Urothelium cell line (cell line): ENCODE data around the gene CRYAB.
"Not testable (repeated sequence)": the region's sequence is repeated elsewhere in the genome, so short reads cannot be mapped to it uniquely, and the experiment has no call there.

Source experiments
- DNase-seq: peaks from one replicate; pipeline ENCODE4 v3.0.0; 2011; ENCODE audit warnings: low spot score, mixed read lengths
- FAIRE-seq: peaks from 2 replicates; lab custom pipeline; 2011; peaks lifted over from hg19 to GRCh38; lab: Jason Lieb, UNC

CRYAB gene

DNA sequence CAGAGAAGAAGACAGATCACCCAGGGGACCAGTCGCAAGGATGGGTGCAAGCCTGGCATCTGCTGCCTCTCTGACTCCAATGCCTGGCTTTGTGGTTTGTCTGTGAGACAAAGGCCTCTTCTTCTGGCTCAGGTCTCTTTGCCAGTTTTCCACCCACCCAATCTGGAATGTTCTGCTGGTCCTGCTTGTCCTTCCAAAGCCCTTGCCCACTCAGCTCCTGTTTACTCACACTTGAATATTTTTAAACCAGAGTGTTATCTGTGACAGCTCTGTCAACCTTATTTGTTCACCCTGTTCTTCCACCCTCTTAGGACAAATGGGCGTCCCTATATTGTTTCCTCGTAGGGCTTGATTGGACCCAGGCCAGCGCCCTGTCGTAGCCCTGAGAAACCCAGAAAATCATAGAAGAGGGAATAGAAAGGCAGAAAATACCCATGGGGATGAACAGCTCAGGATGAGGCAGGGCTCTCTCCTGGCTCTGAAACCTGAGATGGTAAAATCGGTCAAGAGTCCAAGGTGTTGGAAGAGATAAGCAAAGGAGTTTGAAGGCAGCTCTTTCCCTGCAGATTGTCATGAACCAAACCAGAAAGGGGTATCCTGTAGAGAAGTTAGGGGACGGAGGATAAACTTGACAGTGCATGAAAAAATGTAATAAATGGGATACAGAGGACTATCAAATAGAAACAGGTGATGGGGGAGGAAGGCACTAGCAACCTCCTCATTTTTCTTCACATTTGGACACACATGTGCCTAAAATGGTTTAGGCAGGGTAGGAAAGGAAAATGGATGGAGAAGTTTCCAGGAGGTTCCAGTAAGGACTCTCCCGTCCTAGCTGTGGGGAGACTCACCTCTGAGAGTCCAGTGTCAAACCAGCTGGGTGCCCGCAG is 651 bp downstream of the CRYAB start:
- peak; percentile 55 for DNase-seq
- FAIRE-seq: no peak

DNA sequence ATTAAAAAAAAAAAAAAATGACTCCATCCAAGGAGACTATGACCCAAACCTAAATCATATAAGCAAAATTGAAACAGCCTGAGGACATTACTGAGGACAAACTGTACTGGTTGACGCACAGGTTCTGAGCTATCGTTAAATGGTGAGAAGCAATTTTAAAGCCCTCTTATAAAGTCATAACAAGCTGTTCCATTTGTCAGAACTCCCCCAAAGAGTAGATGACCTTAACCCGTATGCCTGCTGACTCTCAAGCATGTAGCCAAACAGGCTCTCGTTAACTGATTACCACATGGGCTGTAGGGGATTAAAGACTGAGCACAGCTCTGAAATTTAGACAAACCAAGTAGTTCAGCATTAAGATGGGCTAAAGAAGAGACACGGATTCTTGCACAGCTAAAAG is 2.2 kb downstream of the CRYAB start:
- no peak for FAIRE-seq
- DNase-seq: no peak

DNA sequence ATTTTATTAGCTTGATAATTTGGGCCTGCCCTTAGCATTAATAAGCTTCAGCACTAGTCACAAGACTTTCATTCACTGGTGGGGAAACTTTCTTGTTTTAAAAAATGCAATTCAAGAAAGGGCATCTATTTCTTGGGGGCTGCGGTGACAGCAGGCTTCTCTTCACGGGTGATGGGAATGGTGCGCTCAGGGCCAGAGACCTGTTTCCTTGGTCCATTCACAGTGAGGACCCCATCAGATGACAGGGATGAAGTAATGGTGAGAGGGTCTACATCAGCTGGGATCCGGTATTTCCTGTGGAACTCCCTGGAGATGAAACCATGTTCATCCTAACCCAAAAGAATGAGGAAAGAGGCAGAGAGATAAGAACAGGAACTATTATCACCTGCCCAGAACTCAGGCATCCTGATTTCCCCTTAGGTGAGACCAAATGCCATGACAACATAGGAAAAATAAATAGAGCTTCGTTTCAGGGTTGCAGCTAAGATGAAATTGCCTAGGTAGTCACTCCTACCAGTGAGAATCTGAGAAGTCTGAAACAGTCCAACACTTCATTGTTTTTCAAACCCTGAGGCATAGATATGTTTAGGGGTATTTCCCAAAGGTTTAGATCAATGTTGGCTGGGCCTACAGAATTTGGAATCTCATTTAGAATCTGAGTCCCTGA is 2.8 kb downstream of the CRYAB start:
- DNase-seq: no peak
- FAIRE-seq: no peak

DNA sequence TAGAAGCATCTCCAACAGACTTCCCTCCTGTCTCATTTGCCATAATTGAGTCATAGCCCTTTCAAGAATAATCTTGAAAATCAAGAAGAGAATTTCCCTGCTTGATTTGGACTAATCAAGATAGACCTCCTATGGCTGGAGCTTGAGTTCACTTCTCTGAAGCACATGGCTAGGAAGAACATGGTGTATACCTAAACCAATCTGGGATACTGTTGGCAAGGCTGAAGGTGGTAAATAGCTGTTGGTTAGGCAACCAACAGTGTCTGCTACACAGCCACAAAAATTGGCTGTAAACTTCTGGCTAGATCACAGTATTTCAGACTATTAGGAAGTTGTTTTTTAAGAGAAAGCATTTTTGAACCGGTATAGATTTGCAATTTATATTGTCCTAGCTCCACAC is 4.9 kb downstream of the CRYAB start:
- FAIRE-seq (no peak), DNase-seq (no peak)

DNA sequence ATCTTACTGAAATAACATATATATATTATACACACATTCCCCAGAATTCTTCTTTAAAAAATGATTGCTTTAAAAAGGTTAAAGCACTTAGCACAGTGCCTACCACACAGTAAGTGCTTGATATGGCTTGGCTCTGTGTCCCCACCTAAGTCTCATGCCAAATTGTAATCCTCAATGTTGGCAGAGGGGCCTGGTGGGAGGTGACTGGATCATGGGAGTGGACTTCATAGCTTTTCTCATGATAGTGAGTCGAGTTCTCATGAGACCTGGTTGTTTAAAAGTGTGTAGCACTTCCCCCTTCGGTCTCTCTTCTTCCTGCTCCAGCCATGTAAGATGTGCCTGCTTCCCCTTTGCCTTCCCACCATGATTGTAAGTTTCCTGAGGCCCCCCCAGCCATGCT is 6.2 kb downstream of the CRYAB start:
- FAIRE-seq (no peak), DNase-seq (no peak)

DNA sequence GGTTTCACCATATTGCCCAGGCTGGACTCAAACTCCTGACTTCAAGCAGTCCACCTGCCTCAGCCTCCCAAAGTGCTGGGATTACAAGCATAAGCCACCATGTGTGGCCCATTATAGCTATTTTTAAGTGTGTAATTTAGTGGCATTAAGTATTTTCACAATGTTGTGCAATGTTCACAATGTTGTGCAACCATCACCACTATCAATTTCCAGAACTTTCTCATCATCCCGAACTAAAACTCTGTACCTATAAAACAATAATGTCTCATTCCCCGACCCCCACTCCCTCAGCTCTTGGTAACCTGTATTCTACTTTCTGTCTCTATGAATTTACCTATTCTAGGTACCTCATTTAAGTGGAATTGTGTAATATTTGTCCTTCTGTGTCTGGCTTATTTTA is 24.7 kb downstream of the CRYAB start:
- DNase-seq (no peak), FAIRE-seq (peak; percentile 80)

DNA sequence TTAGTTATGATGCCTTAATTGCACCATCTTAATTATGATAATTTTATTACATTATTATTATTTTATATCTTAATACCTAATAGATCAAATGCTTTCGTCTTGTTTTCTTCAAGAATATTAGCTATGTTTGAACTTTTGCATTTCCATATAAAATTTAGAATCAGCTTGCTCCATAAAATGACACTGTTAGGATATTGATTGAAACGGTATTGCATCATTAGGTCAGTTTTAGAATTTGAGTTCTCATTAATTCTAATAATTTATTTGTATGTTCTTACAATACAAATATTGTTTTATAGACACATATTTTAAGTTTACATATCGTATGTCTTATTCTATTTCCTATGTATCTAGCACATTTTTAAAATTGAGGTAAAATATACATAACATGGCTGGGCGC is 25.5 kb downstream of the CRYAB start:
- DNase-seq (no peak), FAIRE-seq (no peak)

DNA sequence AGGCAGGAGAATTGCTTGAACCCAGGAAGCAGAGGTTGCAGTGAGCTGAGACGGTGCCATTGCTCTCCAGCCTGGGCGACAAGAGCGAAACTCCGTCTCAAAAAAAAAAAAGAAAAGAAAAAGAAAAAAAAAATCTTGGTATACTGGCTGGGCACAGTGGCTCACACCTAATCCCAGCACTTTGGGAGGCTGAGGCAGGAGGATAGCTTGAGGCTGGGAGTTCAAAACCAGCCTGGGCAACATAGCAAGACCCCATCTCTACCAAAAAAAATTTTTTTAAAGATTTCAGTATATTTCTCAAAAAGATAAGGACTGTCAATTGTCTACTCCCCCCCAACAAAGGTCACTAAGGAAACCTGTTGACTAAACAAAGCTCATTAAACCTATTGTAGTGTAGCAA is 26.5 kb downstream of the CRYAB start:
- DNase-seq, FAIRE-seq: not testable (repeated sequence)

DNA sequence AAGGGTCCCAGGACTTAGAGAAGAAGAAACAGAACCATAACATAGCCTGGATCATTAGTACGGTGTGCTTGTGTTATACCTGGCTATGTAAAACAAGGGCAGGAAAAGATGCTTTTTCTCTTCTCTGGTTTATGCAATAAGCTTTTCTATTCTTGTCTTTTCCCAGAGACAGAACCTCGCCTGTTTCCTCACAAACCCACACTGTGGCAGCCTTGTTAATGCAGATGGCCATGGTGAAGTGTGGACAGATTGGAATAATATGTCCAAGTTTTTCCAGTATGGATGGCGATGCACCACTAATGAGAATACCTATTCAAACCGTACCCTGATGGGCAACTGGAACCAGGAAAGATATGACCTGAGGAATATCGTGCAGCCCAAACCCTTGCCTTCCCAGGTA is 29.4 kb downstream of the CRYAB start:
- no peak for FAIRE-seq

DNA sequence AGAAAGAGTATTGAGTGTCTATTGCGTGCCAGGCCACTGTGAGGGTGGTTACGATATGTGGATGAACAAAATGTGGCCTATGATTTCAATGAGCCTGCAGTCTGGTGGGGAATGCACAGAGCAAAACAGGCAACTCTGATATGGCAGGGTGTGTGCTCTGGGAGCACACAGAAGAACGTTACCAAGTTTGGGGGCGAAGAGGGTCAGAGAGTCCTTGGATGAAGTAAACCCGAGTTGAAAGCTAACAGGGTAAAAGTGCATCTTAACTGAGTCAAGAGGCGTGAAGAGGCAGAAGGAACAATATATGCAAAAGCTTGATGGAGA is 32.0 kb downstream of the CRYAB start:
- FAIRE-seq (no peak), DNase-seq (no peak)

More for the DNA sequence above, 29.4 kb downstream of the CRYAB start:
- no peak for DNase-seq

DNA sequence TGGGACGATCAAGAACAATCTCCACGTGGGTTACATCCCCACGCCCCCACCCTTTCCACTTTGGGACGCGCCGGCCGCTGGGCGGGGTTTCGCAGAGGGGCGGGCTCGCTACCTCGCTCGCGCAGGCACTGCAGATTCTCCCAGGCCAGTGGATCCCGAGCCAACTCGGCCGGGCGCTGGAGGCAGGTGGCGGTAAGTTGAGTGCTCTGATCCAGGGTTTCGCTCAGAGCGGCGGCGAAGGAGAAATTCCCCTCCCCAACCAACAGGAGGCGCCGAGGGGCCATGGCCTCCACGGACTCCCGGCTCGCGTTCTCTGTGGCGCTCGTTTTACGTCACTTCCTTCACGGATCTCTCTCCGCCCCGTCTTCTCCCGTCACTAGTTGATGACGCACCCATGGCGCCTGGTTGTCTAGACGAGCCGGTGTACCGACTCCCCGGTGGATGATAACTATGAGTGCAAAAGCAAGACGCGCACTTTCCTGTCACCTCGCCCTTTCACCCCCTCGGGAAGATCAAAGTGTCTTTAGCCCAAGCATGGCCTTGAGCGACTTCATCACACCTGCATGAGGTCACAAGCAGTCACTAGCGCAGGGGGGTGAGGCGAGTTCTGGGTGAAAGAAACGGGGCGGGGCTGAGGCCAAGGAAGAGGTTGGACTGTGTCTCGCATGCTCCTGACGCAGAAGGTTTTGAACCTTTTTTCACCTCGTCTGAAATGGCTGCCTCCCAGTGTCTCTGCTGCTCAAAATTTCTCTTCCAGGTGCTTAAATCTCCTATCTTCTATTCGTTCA is 32.5 kb downstream of the CRYAB start, which contains the start of the genes CFAP68 and FDXACB1:
TSS of gene CFAP68 (plus strand) at position 693 of the 788 bp plus-strand sequence. CDS start at position 713, 20 bp downstream.
TSS of gene FDXACB1 (minus strand) at position 317 of the 788 bp plus-strand sequence. CDS start at position 284, 33 bp downstream.
- FAIRE-seq (peak; percentile 94), DNase-seq (peak; percentile 99)

DNA sequence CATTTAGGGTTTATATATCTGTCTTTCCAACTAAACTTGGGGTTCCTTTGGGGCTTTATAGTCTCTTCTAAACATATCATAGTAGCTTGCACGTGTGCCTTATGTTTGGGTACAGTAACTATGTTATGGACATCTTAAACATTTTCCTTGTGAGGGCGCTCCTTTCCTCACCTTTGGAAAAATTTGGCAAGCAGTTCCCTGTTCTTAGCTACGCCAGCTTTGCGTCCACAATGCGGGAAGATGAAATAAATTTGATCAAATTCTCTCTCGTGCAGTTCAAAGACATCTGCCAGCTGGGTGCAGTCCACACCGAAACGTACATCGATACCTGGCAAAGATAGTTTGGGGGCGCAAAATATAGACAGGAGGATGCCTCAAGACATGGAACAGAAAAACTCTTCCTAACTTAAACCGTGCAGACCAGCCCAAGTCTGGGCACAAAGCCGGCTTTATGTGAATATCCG is 33.2 kb downstream of the CRYAB start:
- FAIRE-seq: no peak
- DNase-seq: no peak

DNA sequence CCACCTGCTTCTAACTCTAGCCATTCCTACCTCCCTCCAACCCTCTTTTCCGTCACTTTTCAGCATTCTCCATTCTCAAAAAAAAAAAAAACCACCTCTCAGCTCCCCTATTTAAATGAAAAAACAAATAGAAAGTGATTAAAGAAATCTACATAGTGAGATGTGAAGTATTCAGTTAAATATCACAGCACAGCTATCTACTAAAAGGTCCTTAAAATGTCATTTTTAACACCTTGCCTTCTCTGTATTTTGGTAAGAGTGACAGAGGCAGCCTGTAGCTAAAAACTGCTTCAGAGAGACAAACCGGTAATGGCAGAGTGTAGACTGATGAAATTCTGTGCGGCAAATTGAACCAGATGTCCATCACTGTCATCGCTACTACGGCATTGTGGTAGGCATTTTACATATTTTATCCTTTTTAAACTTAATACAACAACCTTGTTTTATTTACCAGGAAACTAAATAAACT is 39.8 kb downstream of the CRYAB start:
- DNase-seq (no peak), FAIRE-seq (peak; percentile 35)

DNA sequence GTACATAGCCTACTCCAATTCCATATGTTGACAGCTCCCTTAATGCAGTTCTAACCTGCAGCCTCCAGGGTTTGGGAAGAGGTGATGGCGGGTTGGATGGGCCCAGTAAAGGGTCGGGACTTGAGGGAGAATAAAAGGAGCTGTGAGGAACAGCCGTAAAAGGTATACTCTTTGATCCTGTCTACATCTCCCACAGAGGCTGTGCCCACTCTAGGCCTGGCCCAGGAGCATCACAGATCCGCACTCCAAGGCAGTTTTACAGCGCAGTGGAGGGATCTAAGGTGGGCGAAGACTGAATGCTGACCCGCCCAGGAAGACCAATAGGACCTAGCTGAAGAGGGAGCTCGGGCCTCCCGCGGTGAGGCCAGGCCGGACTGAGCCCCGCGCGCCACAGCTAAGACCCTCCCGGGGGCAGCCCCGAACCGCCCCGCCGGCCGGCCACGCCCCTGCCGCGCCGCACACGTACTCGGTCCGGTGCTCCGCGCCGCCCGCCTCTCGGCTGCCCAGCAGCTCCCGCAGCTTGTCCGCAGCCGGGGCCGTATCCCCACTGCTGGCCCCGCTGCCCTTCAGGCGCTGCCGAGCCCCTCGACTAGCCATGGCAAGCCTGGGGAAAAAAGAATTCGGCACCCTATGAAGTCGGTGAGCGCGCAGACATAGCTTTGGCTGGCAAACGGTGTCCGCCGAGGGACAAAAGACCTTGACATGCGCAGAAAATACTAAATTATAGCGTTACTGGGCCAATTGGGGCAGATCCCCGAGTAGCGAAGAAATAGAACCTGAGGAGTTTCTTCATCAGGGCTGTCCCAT is 40.5 kb downstream of the CRYAB start, which contains the start of gene ALG9:
TSS of gene ALG9 (minus strand) at position 696 of the 807 bp plus-strand sequence. CDS start at position 597, 99 bp downstream.
- peak; percentile 81 for FAIRE-seq
- DNase-seq: peak; percentile 89

DNA sequence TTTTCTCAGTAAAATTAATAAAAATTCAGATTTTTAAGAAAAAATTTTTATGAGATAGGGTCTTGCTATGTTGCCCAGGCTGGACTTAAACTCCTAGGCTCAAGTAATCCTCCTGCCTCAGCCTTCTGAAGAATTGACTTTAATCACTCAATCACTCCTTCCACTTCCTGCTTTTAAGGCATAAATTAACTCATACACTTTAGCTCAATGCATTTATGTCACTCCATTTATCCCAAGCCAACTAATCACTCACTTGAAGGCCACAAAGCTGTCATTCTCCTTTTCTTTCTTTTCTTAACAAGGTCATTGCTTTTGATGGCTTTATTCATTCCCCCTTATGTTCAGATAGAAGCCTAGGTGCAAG is 41.1 kb downstream of the CRYAB start:
- DNase-seq: no peak

DNA sequence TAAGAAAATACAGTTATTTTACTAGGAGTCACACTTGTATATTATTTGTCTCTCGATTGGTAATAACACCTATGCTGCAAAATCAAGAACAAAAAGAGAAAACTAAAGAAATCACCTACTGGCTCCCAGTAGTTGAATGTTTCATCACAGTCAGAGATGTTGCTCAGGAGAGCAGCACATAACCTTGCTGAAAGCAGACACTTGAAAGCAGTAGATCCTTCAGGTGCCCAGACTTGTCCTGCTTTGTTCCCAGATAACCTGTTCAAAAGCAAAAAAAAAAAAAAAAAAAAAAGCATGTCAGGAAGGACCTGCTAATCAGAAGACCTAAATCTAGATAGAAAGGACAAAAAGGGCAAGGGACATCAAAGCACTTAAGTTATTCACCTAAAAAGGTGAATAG is 41.5 kb downstream of the CRYAB start:
- FAIRE-seq: no peak
- no peak for DNase-seq

More for the DNA sequence above, 41.1 kb downstream of the CRYAB start:
- FAIRE-seq: no peak

DNA sequence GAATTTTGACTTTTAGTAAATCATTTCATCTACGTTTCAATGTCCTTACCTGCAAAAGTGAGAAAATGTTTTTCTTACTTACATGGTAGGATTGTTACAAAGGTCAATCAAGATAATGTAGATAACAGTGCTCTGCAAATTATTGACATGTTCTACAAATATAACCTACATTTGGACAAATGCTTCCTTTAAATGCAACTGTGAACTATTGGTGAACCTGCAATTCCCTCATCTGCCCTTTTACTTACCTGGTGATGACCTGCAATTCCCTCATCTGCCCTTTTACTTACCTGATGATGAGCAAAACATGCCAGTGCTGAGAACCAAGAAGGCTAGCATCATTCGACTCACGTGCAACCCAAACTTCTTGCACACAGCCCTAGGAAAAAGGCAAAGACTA is 51.3 kb downstream of the CRYAB start:
- DNase-seq (no peak), FAIRE-seq (no peak)
